Measurements from ENCODE around the gene DNAH8.

DNAH8 gene

DNA sequence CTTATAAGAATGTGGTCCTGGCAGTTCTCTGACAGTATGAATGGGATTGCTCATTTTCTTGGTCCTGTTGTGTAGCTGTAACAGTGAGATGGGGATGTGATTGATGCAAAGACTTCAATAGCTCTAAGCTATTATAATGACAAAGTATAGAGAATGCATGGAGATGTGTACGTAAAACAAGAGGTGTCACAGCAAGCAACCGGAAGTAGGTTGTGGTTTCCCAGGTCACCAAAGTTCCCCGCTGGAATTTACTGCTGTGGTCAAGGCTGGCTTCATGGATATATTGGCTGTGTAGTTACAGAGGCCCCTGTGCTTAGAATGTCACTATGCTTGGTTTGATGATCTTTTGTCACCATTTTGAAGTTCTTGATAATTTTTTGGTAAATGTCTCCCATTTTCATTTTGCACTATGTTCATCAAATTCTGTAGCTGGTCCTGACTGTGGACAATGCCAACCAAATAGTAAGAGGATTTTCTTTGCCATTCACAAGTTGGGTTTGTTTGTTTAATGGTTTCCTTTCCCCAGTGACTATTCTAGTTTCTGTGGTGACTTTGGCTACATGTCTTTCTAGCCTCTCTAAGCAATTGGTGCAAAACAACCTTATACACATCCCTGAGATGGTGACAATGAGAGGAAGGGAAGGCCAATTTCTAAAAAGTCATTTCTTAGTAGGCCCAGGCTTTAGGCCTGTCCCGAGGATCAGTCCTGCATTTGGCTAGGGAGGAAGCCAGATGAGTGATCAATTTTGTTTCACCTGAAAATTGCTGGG is 10.5 kb downstream of the DNAH8 start:
- Histone ChIP-seq H3K9ac (ENCODE audit: low read length) (no peak overlapping the region), H3K27me3 (ENCODE audit: control insufficient read depth, insufficient read depth, low read length) (peaks cover 3% of the 10 kb centered on the region)

DNA sequence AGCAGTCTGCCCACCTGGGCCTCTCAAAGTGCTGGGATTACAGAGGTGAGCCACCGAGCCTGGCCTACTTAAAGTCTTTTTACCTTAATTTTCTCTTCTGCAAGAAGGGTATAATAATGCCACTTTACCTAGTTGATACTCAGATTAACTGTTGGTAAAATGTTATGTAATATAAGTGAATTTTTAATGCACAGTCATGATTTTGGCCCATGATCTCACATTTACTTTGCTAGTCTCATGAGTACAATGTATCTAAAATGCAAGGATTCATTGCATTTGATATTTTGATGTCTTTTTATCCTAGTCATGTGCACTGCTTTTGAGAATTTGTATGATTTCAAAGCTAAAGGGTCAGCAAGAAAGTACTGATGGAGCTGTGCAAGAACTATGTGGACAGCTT is 13.1 kb downstream of the DNAH8 start:
- Histone ChIP-seq H3K4me1 (ENCODE audit: control insufficient read depth, insufficient read depth, low read length) (no peaks in the 10 kb centered on the region), H3K9me3 (ENCODE audit: control insufficient read depth, low read length) (no peaks in the 10 kb centered on the region), H3K4me3 (ENCODE audit: low read length) (no peak overlapping the region), H3K36me3 (ENCODE audit: control insufficient read depth, insufficient read depth, low read length) (no peaks in the 10 kb centered on the region), H3K27me3 (ENCODE audit: control insufficient read depth, insufficient read depth, low read length) (no peaks in the 10 kb centered on the region), H3K9ac (ENCODE audit: low read length) (no peak overlapping the region)

More for the DNA sequence above, 10.5 kb downstream of the DNAH8 start:
- H3K36me3 ChIP-seq (ENCODE audit: control insufficient read depth, insufficient read depth, low read length), result no peaks in the 10 kb centered on the region
- no peaks in the 10 kb centered on the region for H3K4me1 ChIP-seq (ENCODE audit: control insufficient read depth, insufficient read depth, low read length)
- H3K9me3 ChIP-seq (ENCODE audit: control insufficient read depth, low read length), result no peaks in the 10 kb centered on the region
- no peak overlapping the region for H3K4me3 ChIP-seq (ENCODE audit: low read length)

DNA sequence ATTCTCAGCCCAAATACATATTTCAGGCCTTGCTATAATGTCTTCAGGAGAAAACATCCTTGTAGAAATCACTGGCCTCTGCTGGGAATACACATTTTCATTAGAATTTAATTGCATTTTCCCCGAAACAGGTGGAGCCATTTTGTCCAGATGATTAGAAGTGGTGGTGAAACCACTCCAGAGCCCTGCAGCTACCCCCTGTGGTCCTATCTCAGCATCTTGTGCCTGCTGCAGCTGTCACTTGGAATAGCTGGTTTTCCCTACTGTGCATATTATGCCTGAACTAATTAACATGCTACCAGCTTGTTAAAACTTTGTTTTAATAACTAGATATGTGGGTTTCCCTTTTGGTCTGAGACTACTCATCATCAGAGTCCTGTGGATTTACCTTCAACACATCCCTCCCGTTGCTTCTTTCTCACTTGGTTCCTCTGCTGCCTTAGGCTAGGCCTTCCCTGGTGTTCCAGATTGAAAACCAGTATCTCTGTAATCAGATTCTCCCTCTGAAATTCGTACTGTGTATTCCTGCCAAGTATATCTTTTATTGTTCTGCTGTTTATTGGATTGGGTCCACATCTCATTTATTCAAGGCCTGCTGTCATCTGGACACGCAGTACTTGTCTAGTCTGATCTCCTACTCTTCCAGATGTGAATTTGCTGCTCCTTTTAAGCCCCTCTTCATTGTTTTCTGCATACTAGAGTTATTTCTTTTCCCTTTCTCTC is 15.2 kb downstream of the DNAH8 start:
- no peak overlapping the region for H3K4me3 ChIP-seq (ENCODE audit: low read length)
- no peaks in the 10 kb centered on the region for H3K36me3 ChIP-seq (ENCODE audit: control insufficient read depth, insufficient read depth, low read length)
- no peaks in the 10 kb centered on the region for H3K27me3 ChIP-seq (ENCODE audit: control insufficient read depth, insufficient read depth, low read length)
- H3K9ac ChIP-seq (ENCODE audit: low read length), result no peak overlapping the region
- no peaks in the 10 kb centered on the region for H3K4me1 ChIP-seq (ENCODE audit: control insufficient read depth, insufficient read depth, low read length)
- no peaks in the 10 kb centered on the region for H3K9me3 ChIP-seq (ENCODE audit: control insufficient read depth, low read length)

DNA sequence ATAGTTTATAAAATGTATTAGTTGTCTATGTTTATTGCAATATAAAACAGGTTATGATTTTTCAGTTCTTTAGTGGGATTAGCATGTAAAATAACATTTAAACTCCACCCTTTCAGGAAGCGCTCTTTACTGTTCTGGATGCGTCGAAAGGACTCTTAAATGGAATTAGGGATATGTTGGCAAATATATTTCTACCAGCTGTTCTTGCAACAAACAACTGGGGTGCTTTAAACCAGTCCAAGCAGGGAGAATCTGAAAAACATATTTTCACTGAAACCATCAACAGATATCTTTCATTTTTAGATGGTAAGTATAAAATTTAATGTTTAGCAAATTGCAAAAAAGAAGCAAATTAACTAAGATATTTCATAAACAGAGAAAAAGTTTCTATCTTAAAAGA is 21.8 kb downstream of the DNAH8 start:
- H3K4me1 ChIP-seq (ENCODE audit: control insufficient read depth, insufficient read depth, low read length), result no peaks in the 10 kb centered on the region
- no peaks in the 10 kb centered on the region for H3K36me3 ChIP-seq (ENCODE audit: control insufficient read depth, insufficient read depth, low read length)
- no peak overlapping the region for H3K4me3 ChIP-seq (ENCODE audit: low read length)
- H3K9me3 ChIP-seq (ENCODE audit: control insufficient read depth, low read length), result no peaks in the 10 kb centered on the region
- H3K27me3 ChIP-seq (ENCODE audit: control insufficient read depth, insufficient read depth, low read length), result no peaks in the 10 kb centered on the region
- no peak overlapping the region for H3K9ac ChIP-seq (ENCODE audit: low read length)

DNA sequence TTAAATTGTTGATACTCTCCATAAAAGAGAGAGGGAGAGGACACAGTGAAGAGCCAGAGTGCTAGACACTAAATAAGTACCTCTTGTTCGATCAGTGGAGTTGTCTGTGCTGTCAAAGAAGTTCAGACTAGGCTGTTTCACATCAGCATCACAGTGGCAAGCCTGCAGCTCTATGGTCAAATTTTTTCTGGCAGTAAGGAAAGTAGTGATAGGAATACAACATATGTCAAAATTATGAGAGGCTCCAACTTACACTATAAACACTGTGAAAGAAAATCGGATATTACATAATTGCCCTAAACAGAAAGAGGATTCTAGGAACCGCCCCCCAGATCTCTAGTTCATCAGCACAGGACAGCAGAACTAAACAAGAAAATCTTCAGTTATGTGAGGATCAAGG is 23.1 kb downstream of the DNAH8 start:
- no peak overlapping the region for H3K9ac ChIP-seq (ENCODE audit: low read length)
- no peaks in the 10 kb centered on the region for H3K27me3 ChIP-seq (ENCODE audit: control insufficient read depth, insufficient read depth, low read length)
- no peaks in the 10 kb centered on the region for H3K36me3 ChIP-seq (ENCODE audit: control insufficient read depth, insufficient read depth, low read length)
- no peaks in the 10 kb centered on the region for H3K9me3 ChIP-seq (ENCODE audit: control insufficient read depth, low read length)
- no peak overlapping the region for H3K4me3 ChIP-seq (ENCODE audit: low read length)
- H3K4me1 ChIP-seq (ENCODE audit: control insufficient read depth, insufficient read depth, low read length), result no peaks in the 10 kb centered on the region

DNA sequence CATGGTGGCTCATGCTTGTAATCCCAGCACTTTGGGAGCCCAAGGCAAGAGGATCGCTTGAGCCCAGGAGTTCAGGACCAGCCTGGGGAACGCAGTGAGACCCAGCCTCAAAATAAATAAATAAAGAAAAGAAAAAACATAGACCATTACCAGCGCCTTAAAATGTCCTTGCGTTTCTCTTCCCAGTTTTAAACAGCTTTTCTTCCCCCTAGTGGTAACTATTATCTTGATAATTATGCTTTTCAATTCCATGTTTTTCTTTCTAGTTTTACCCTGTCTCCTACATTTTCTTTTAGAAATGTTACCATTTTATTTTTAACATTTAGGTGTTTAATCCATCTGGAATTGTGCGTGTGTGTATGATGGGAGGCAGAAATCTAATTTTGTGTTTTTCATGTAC is 24.4 kb downstream of the DNAH8 start:
- Histone ChIP-seq H3K9me3 (ENCODE audit: control insufficient read depth, low read length) (no peaks in the 10 kb centered on the region), H3K27me3 (ENCODE audit: control insufficient read depth, insufficient read depth, low read length) (no peaks in the 10 kb centered on the region), H3K4me1 (ENCODE audit: control insufficient read depth, insufficient read depth, low read length) (no peaks in the 10 kb centered on the region), H3K36me3 (ENCODE audit: control insufficient read depth, insufficient read depth, low read length) (no peaks in the 10 kb centered on the region), H3K9ac (ENCODE audit: low read length) (no peak overlapping the region), H3K4me3 (ENCODE audit: low read length) (no peak overlapping the region)

DNA sequence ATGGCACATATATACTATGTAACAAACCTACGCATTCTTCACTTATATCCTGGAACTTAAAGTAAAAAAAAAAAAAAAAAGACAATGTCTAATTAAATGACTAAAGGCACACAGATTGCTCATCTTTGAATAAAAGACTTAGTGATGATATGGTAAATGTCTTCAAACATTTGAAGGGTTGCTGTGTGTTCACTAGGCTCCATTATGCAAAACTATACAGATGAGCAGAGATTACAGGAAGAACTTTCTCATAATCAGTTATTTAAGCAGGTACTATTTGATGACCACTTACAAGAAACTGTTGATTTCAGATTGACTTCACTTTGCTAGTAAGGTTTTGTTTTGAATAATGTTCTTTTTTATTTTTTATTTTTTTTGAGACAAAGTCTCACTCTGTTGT is 34.4 kb downstream of the DNAH8 start:
- no peaks in the 10 kb centered on the region for H3K27me3 ChIP-seq (ENCODE audit: control insufficient read depth, insufficient read depth, low read length)
- H3K4me1 ChIP-seq (ENCODE audit: control insufficient read depth, insufficient read depth, low read length), result no peaks in the 10 kb centered on the region
- H3K9ac ChIP-seq (ENCODE audit: low read length), result no peak overlapping the region
- no peak overlapping the region for H3K4me3 ChIP-seq (ENCODE audit: low read length)
- no peaks in the 10 kb centered on the region for H3K36me3 ChIP-seq (ENCODE audit: control insufficient read depth, insufficient read depth, low read length)
- H3K9me3 ChIP-seq (ENCODE audit: control insufficient read depth, low read length), result no peaks in the 10 kb centered on the region

DNA sequence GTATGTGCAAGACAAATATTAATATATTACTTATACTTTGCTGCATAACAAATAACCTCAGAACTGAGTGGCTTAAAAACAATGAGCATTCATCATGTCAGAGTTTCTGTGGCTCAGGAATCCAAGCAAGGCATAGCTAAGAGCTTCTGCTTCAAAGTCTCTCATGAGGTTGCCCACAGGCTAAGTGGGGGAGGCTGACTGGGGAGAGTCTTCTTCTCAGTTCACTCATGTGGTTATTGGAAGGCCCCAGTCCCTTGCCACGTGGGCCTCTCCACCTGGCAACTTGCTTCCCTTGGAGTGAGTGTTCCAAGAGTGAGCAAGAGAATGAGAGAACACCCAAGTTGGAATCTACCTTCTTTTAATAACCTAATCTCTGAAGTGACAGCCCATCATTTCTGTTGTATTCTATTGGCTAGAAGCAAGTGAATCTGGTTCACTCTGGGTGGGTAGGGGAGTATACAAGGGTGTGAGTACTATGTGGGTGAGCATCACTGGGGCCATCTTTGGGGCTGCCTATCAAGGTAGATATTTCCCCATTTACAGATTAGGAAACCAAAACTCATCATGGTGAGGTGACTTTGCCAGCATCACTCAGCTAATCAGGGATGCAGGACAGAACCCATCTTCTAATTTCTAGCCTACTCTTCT is 36.0 kb downstream of the DNAH8 start:
- H3K9ac ChIP-seq (ENCODE audit: low read length), result no peak overlapping the region
- no peak overlapping the region for H3K4me3 ChIP-seq (ENCODE audit: low read length)
- H3K27me3 ChIP-seq (ENCODE audit: control insufficient read depth, insufficient read depth, low read length), result no peaks in the 10 kb centered on the region
- no peaks in the 10 kb centered on the region for H3K36me3 ChIP-seq (ENCODE audit: control insufficient read depth, insufficient read depth, low read length)
- H3K4me1 ChIP-seq (ENCODE audit: control insufficient read depth, insufficient read depth, low read length), result peaks cover 2% of the 10 kb centered on the region
- no peaks in the 10 kb centered on the region for H3K9me3 ChIP-seq (ENCODE audit: control insufficient read depth, low read length)

DNA sequence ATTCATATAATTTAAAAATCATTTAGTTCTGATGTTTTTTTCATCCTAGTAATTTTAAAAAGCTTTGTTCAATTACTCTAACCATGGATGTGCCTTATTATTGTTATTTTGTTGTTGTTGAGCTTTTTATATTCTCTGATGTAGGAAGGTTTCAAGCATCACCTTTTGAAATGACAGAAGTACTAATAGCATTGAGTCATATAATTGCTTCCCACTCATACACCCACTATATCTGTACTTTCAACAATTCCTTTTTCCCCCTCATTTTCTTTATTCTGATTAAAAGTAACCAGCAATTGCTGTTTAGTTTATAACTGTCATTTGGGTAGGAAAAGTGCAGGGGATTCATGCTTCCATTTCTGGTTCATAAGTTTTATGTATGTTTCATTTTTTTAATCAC is 38.6 kb downstream of the DNAH8 start:
- H3K4me3 ChIP-seq (ENCODE audit: low read length), result no peak overlapping the region
- no peaks in the 10 kb centered on the region for H3K9me3 ChIP-seq (ENCODE audit: control insufficient read depth, low read length)
- H3K9ac ChIP-seq (ENCODE audit: low read length), result no peak overlapping the region
- no peaks in the 10 kb centered on the region for H3K27me3 ChIP-seq (ENCODE audit: control insufficient read depth, insufficient read depth, low read length)
- peaks cover 3% of the 10 kb centered on the region for H3K4me1 ChIP-seq (ENCODE audit: control insufficient read depth, insufficient read depth, low read length)
- H3K36me3 ChIP-seq (ENCODE audit: control insufficient read depth, insufficient read depth, low read length), result no peaks in the 10 kb centered on the region

DNA sequence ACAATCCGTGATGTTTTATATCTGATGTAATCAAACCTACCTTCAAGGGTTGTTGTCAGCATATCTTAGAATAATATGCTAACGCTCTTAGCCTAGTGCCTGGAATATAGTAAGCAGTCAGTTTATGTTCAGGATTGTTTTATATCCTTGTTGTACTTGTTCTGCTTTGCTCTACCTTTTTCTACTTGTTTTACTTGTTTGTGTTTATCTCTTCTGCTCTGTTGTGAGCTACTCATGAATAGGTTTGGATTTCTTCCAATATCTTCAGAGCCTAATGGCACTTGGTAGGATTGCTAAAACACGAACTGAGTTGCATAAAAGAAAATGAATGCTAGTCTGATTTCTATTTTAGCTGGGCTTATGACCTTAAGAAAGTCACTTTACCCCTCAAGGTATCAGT is 40.1 kb downstream of the DNAH8 start:
- no peaks in the 10 kb centered on the region for H3K36me3 ChIP-seq (ENCODE audit: control insufficient read depth, insufficient read depth, low read length)
- peaks cover 3% of the 10 kb centered on the region for H3K4me1 ChIP-seq (ENCODE audit: control insufficient read depth, insufficient read depth, low read length)
- no peaks in the 10 kb centered on the region for H3K27me3 ChIP-seq (ENCODE audit: control insufficient read depth, insufficient read depth, low read length)
- no peaks in the 10 kb centered on the region for H3K9me3 ChIP-seq (ENCODE audit: control insufficient read depth, low read length)
- no peak overlapping the region for H3K4me3 ChIP-seq (ENCODE audit: low read length)
- H3K9ac ChIP-seq (ENCODE audit: low read length), result no peak overlapping the region

DNA sequence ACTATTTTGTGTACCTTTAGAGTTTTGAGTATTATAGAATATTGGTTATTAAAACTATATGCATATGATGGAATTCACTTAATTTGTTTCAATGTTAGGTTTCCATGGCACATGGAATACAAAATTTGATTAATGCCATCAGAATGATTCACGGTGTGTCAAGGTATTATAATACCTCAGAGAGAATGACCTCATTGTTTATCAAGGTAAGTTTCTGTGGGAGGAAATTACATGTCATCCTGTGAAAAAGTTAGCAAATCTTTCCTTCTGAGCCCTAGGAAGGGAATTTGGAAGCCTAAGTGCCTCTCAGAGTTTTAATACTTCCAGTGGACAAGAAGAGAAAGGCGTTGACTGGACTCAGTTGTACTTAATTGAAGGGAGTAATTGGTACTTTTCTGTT is 40.8 kb downstream of the DNAH8 start:
- H3K4me1 ChIP-seq (ENCODE audit: control insufficient read depth, insufficient read depth, low read length), result peaks cover 3% of the 10 kb centered on the region
- no peak overlapping the region for H3K4me3 ChIP-seq (ENCODE audit: low read length)
- H3K27me3 ChIP-seq (ENCODE audit: control insufficient read depth, insufficient read depth, low read length), result no peaks in the 10 kb centered on the region
- no peaks in the 10 kb centered on the region for H3K9me3 ChIP-seq (ENCODE audit: control insufficient read depth, low read length)
- H3K36me3 ChIP-seq (ENCODE audit: control insufficient read depth, insufficient read depth, low read length), result no peaks in the 10 kb centered on the region
- H3K9ac ChIP-seq (ENCODE audit: low read length), result no peak overlapping the region

DNA sequence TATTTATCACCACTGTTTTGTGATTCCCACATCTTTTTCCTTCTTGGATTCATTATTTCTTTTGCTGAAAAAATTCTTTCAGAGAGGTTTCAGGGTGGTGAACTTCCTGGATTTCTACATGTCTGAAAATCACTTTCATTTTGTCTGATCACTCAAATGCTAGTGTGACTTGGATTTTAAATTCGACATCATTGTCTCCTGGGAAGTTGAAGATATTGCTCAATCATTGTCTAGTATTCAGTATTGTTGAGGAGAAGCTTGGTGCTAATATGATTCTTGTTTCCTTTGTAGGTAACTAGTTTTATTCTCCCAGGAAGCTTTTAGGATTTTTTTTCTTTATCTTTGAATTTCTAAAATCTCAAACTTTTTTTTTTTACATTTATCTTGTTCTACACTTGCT is 45.0 kb downstream of the DNAH8 start:
- Histone ChIP-seq H3K36me3 (ENCODE audit: control insufficient read depth, insufficient read depth, low read length) (no peaks in the 10 kb centered on the region), H3K4me3 (ENCODE audit: low read length) (no peak overlapping the region), H3K27me3 (ENCODE audit: control insufficient read depth, insufficient read depth, low read length) (no peaks in the 10 kb centered on the region), H3K4me1 (ENCODE audit: control insufficient read depth, insufficient read depth, low read length) (peaks cover 3% of the 10 kb centered on the region), H3K9ac (ENCODE audit: low read length) (no peak overlapping the region), H3K9me3 (ENCODE audit: control insufficient read depth, low read length) (no peaks in the 10 kb centered on the region)
